T47D (cell line): ENCODE results near the gene ZNF518B.
A peak's percentile ranks its signal among the peaks of the same experiment; 100 is the strongest.
"Not testable (repeated sequence)": the region's sequence is repeated elsewhere in the genome, so short reads cannot be mapped to it uniquely, and the experiment has no call there.

Experiments
- DNase-seq, 2 experiments: peaks; one replicate each; pipeline versions ENCODE4 v3.0.0 to v3.0.0-alpha.2; 2011 to 2012; ENCODE audit warnings: low read depth in 1 of 2, low spot score in 1 of 2
- JUND ChIP-seq: IDR thresholded peaks from 2 replicates; pipeline ENCODE4 v1.6.1; 2012; ENCODE audit warnings: low read depth
- in situ Hi-C: cut with HindIII; loops from 2 replicates; pipeline ENCODE4 v1.10.0; 2016; ENCODE audit warnings: low sequenced_read_pairs, low pct_unique_long_range_greater_than_20kb

ZNF518B gene

GRCh38 chr4:10442976-10443375 is 14.2 kb downstream of the ZNF518B start:
- in situ Hi-C loops, result no loop called here
- no peak for TF ChIP-seq JUND
- DNase-seq, result no peak

GRCh38 chr4:10441512-10441911 is 15.7 kb downstream of the ZNF518B start:
- DNase-seq, result no peak
- TF ChIP-seq JUND, result no peak
- in situ Hi-C loops, result no loop called here

- DNase-seq, result no peak
- TF ChIP-seq JUND, result no peak
- in situ Hi-C loops, result no loop called here
These were observed 18.3 kb downstream of the ZNF518B start for GRCh38 chr4:10438924-10439323.

GRCh38 chr4:10437735-10438134 is 19.5 kb downstream of the ZNF518B start:
- no peak for TF ChIP-seq JUND
- peak in 1 of 2 experiments; percentile 4 for DNase-seq
- in situ Hi-C loops, result no loop called here

GRCh38 chr4:10427680-10428079 is 29.5 kb downstream of the ZNF518B start:
- DNase-seq, result peak in 1 of 2 experiments; percentile 13
- in situ Hi-C loops, result not testable (repeated sequence)

GRCh38 chr4:10421344-10422055 is 35.7 kb downstream of the ZNF518B start:
- no peak for TF ChIP-seq JUND
- in situ Hi-C loops, result no loop called here
- DNase-seq, result no peak

- TF ChIP-seq JUND, result no peak
- DNase-seq, result no peak
- in situ Hi-C loops, result no loop called here
These were observed 39.5 kb downstream of the ZNF518B start for GRCh38 chr4:10417740-10418139.

GRCh38 chr4:10416441-10416840 is 40.8 kb downstream of the ZNF518B start:
- in situ Hi-C loops, result no loop called here
- no peak for TF ChIP-seq JUND
- no peak for DNase-seq

GRCh38 chr4:10413177-10413576 is 44.0 kb downstream of the ZNF518B start:
- no peak for DNase-seq
- in situ Hi-C loops, result no loop called here
- no peak for TF ChIP-seq JUND

- DNase-seq, result no peak
- no peak for TF ChIP-seq JUND
- in situ Hi-C loops, result no loop called here
These were observed 51.6 kb downstream of the ZNF518B start for GRCh38 chr4:10405672-10406071.

GRCh38 chr4:10403633-10404445 is 53.4 kb downstream of the ZNF518B start:
- no peak for TF ChIP-seq JUND
- in situ Hi-C loops, result no loop called here
- DNase-seq, result peak; percentile 4 to 45

- DNase-seq, result no peak
- in situ Hi-C loops, result no loop called here
These were observed 61.1 kb downstream of the ZNF518B start for GRCh38 chr4:10395971-10396580.

More at GRCh38 chr4:10395971-10396580, 61.1 kb downstream of the ZNF518B start:
- TF ChIP-seq JUND, result no peak
